Brain microvascular endothelial cell (primary cell): ENCODE results near the gene HCFC2.

Experiments
- DNase-seq: peaks from one replicate; pipeline ENCODE4 v3.0.0-alpha.2; 2020
- H3K27ac ChIP-seq: fragments of 250-450 bp; sonication (Bioruptor Pico); 2 replicates; pipeline ENCODE4 v1.5.1; 2020; ENCODE audit warnings: mild to moderate bottlenecking, moderate library complexity
- H3K27me3 ChIP-seq: fragments of 250-450 bp; sonication (Bioruptor Pico); replicated peaks from 2 replicates; pipeline ENCODE4 v1.5.1; 2020; ENCODE audit warnings: mild to moderate bottlenecking
- H3K36me3 ChIP-seq: fragments of 250-450 bp; sonication (Bioruptor Pico); replicated peaks from 2 replicates; pipeline ENCODE4 v1.5.1; 2020; ENCODE audit warnings: mild to moderate bottlenecking
- H3K4me3 ChIP-seq: 2 replicates; pipeline ENCODE4 v1.5.1; 2011; ENCODE audit warnings: low read depth, mild to moderate bottlenecking, control low read depth, low read length, moderate library complexity
- in situ Hi-C: cut with HindIII; loops from 2 replicates; pipeline ENCODE4 v1.10.0; 2017; ENCODE audit warnings: low sequenced_read_pairs, low pct_ligation_motif_present
- TF ChIP-seq, protein P1 (sequence below): IDR thresholded peaks from 2 replicates; pipeline ENCODE4 v1.5.1; 2011; ENCODE audit warnings: low read depth, mild to moderate bottlenecking, moderate library complexity, low read length, control low read depth, inconsistent platforms; ENCODE audit errors: missing control alignments

Gene HCFC2

GRCh38 chr12:104142543-104142942 is 78.2 kb downstream of the HCFC2 start:
- TF ChIP-seq, protein P1, sequence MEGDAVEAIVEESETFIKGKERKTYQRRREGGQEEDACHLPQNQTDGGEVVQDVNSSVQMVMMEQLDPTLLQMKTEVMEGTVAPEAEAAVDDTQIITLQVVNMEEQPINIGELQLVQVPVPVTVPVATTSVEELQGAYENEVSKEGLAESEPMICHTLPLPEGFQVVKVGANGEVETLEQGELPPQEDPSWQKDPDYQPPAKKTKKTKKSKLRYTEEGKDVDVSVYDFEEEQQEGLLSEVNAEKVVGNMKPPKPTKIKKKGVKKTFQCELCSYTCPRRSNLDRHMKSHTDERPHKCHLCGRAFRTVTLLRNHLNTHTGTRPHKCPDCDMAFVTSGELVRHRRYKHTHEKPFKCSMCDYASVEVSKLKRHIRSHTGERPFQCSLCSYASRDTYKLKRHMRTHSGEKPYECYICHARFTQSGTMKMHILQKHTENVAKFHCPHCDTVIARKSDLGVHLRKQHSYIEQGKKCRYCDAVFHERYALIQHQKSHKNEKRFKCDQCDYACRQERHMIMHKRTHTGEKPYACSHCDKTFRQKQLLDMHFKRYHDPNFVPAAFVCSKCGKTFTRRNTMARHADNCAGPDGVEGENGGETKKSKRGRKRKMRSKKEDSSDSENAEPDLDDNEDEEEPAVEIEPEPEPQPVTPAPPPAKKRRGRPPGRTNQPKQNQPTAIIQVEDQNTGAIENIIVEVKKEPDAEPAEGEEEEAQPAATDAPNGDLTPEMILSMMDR, result no peak
- no peaks in the 10 kb centered on the region for H3K36me3 ChIP-seq
- H3K27me3 ChIP-seq, result no peaks in the 10 kb centered on the region
- no peak overlapping the region for H3K27ac ChIP-seq
- in situ Hi-C loops, result no loop called here
- no peak overlapping the region for H3K4me3 ChIP-seq
- no peak for DNase-seq

DNA sequence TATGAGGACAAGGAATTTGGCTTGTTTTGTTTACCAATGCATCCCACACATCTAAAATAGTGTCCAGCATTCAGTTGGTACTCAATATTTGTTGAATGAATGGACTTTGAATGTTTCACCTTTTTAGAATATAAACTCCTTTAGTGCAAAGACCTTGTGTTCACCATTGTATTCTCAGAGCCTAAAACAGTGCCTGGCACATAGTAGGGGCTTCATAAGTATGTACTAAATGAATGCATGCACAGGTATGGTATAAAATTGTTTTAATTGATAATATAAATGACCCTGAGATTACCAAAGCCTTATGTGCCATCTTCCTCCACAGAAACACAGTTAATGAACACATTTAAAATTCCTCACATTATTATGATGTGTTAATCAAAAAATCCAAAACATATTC is 78.7 kb downstream of the HCFC2 start:
- TF ChIP-seq, protein P1, result no peak
- Histone ChIP-seq H3K36me3 (no peaks in the 10 kb centered on the region), H3K4me3 (no peak overlapping the region), H3K27me3 (no peaks in the 10 kb centered on the region), H3K27ac (no peak overlapping the region)
- DNase-seq, result no peak
- in situ Hi-C loops, result no loop called here

- no peak overlapping the region for H3K27ac ChIP-seq
- in situ Hi-C loops, result no loop called here
- TF ChIP-seq, protein P1, result no peak
- no peaks in the 10 kb centered on the region for H3K27me3 ChIP-seq
- no peak overlapping the region for H3K4me3 ChIP-seq
- no peaks in the 10 kb centered on the region for H3K36me3 ChIP-seq
- no peak for DNase-seq
Measured at GRCh38 chr12:104143918-104144317, 79.6 kb downstream of the HCFC2 start.

DNA sequence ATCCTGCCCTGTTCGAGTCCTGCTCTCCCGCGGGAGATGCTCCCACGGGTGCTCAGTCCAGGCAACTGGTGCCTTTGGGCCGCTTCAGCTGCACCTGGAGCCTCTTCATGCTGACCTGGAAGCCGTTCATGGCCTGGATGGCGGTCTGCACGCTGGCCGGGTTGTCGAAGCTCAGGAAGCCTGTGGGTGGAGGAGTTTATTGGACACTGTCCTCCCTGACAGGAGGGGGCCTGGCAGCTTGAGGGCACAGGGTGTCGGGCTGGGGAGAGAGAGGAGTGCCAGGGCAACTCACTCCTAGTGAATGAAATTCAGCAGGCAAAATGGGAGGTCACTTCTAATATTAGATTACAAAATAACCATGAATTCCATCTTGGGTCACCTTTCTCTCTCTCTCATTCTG is 83.0 kb downstream of the HCFC2 start:
- in situ Hi-C loops, result no loop called here
- H3K4me3 ChIP-seq, result no peak overlapping the region
- H3K27ac ChIP-seq, result no peak overlapping the region
- TF ChIP-seq, protein P1, result no peak
- no peaks in the 10 kb centered on the region for H3K36me3 ChIP-seq
- no peaks in the 10 kb centered on the region for H3K27me3 ChIP-seq
- no peak for DNase-seq

GRCh38 chr12:104150416-104150815 is 86.1 kb downstream of the HCFC2 start:
- in situ Hi-C loops, result no loop called here
- no peak for DNase-seq
- H3K27me3 ChIP-seq, result no peaks in the 10 kb centered on the region
- H3K27ac ChIP-seq, result no peak overlapping the region
- TF ChIP-seq, protein P1, result no peak
- no peaks in the 10 kb centered on the region for H3K36me3 ChIP-seq
- H3K4me3 ChIP-seq, result no peak overlapping the region

DNA sequence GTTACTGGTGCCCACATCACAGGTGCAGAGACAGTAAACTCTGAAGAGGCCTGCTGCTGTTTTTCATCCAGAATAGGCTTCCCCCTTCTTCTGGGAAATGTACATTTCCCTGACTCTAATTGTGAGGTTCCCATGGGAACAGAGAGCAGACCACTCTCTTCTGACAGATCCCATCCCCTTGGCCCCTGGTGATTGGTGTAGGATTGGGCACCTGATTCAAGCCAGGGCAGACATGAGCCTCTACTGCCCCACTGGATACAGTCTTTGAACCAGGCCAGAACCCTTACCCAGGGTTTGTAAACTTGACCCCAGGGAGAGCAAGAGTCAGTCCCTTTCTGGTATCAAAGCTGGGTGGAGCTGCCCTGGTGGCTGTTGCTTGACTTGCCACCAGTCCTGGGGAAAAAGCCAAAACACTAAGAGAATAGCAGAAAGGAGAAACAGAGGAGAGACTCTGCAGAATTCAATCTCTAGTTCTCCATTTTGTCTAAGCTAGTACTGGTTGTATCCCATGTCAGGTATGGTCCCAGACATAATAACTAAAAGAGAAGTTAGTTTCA is 88.4 kb downstream of the HCFC2 start:
- Histone ChIP-seq H3K27ac (no peak overlapping the region), H3K4me3 (no peak overlapping the region), H3K27me3 (no peaks in the 10 kb centered on the region), H3K36me3 (no peaks in the 10 kb centered on the region)
- no peak for DNase-seq
- in situ Hi-C loops, result no loop called here
- TF ChIP-seq, protein P1, result no peak
